KMS-11 (cell line): Measurements from ENCODE around the gene METTL22.

Experiments used
- H2AFZ ChIP-seq: fragments of 200-600 bp; sonication (generic); 2 replicates; pipeline ENCODE4 v1.6.1; 2016; ENCODE audit warnings: antibody characterized with exemption, mixed run types, low read depth
- H3K27ac ChIP-seq: fragments of 200-600 bp; sonication (generic); 2 replicates; pipeline ENCODE4 v1.6.1; 2016; ENCODE audit warnings: mild to moderate bottlenecking, mixed run types
- H3K27me3 ChIP-seq: fragments of 200-600 bp; sonication (generic); 2 replicates; pipeline ENCODE4 v1.6.1; 2017; ENCODE audit warnings: mild to moderate bottlenecking, low read depth, mixed run types, moderate library complexity; ENCODE audit not compliant: insufficient read depth
- H3K36me3 ChIP-seq: fragments of 200-600 bp; sonication (generic); 2 replicates; pipeline ENCODE4 v1.6.1; 2017; ENCODE audit warnings: mild to moderate bottlenecking, mixed run types; ENCODE audit not compliant: insufficient read depth
- H3K4me1 ChIP-seq: fragments of 200-600 bp; sonication (generic); 2 replicates; pipeline ENCODE4 v1.6.1; 2016; ENCODE audit warnings: mild to moderate bottlenecking, low read depth, mixed run types; ENCODE audit not compliant: poor library complexity, severe bottlenecking
- H3K4me2 ChIP-seq: fragments of 200-600 bp; sonication (generic); 2 replicates; pipeline ENCODE4 v1.7.0; 2016; ENCODE audit warnings: mild to moderate bottlenecking, mixed run types
- H3K4me3 ChIP-seq: fragments of 200-600 bp; sonication (generic); IDR thresholded peaks from 2 replicates; pipeline ENCODE4 v1.6.1; 2017; ENCODE audit warnings: low read depth, low read length, mixed read lengths; ENCODE audit not compliant: insufficient read depth
- H3K79me2 ChIP-seq: fragments of 200-600 bp; sonication (generic); 2 replicates; pipeline ENCODE4 v1.6.1; 2016; ENCODE audit warnings: low read depth, mixed run types; ENCODE audit not compliant: insufficient read depth
- H3K9ac ChIP-seq: fragments of 200-600 bp; sonication (generic); 2 replicates; pipeline ENCODE4 v1.6.1; 2016; ENCODE audit warnings: mild to moderate bottlenecking, mixed run types
- H4K20me1 ChIP-seq: fragments of 200-600 bp; sonication (generic); 2 replicates; pipeline ENCODE4 v1.6.1; 2016; ENCODE audit warnings: mild to moderate bottlenecking, mixed run types; ENCODE audit not compliant: insufficient read depth
- CTCF ChIP-seq: fragments of 200-600 bp; sonication (generic); conservative IDR thresholded peaks from 2 replicates; pipeline ENCODE4 v1.6.1; 2017; ENCODE audit warnings: low read depth, mild to moderate bottlenecking, antibody characterized with exemption, low read length, moderate library complexity, mixed read lengths

METTL22 gene

GRCh38 chr16:8642146-8642545, 20.6 kb downstream of the METTL22 start:
- Histone ChIP-seq H3K4me1 (no peaks in the 10 kb centered on the region), H3K4me2 (no peak overlapping the region), H3K36me3 (peaks cover 17% of the 10 kb centered on the region; the same call in 1 of the 2 replicates), H4K20me1 (no peaks in the 10 kb centered on the region), H3K4me3 (no peak overlapping the region), H3K27me3 (no peaks in the 10 kb centered on the region), H3K27ac (no peak overlapping the region), H3K79me2 (no peaks in the 10 kb centered on the region), H3K9ac (no peak overlapping the region), H2AFZ (no peak overlapping the region)
- no peak for TF ChIP-seq CTCF

GRCh38 chr16:8644211-8645140, 23.0 kb downstream of the METTL22 start:
- Histone ChIP-seq H3K36me3 (peaks cover 17% of the 10 kb centered on the region; the same call in 1 of the 2 replicates), H3K27me3 (no peaks in the 10 kb centered on the region), H3K9ac (no peak overlapping the region), H3K4me1 (no peaks in the 10 kb centered on the region), H2AFZ (no peak overlapping the region), H3K4me3 (no peak overlapping the region), H4K20me1 (no peaks in the 10 kb centered on the region), H3K4me2 (no peak overlapping the region), H3K79me2 (no peaks in the 10 kb centered on the region), H3K27ac (no peak overlapping the region)
- TF ChIP-seq CTCF = no peak

GRCh38 chr16:8645141-8645521, 23.6 kb downstream of the METTL22 start:
- Histone ChIP-seq H3K9ac (no peak overlapping the region), H3K27me3 (no peaks in the 10 kb centered on the region), H3K36me3 (peaks cover 17% of the 10 kb centered on the region; the same call in 1 of the 2 replicates), H3K79me2 (no peaks in the 10 kb centered on the region), H3K4me1 (no peaks in the 10 kb centered on the region), H3K4me2 (no peak overlapping the region), H4K20me1 (no peaks in the 10 kb centered on the region), H3K27ac (no peak overlapping the region), H3K4me3 (no peak overlapping the region), H2AFZ (no peak overlapping the region)
- no peak for TF ChIP-seq CTCF

- H3K27ac ChIP-seq = no peak overlapping the region
These were observed 24.3 kb downstream of the METTL22 start for GRCh38 chr16:8645831-8646230.

More at GRCh38 chr16:8645831-8646230, 24.3 kb downstream of the METTL22 start:
- no peaks in the 10 kb centered on the region for H3K4me1 ChIP-seq
- no peak for TF ChIP-seq CTCF
- H2AFZ ChIP-seq = no peak overlapping the region
- no peaks in the 10 kb centered on the region for H3K27me3 ChIP-seq
- H3K36me3 ChIP-seq = peaks cover 17% of the 10 kb centered on the region; the same call in 1 of the 2 replicates
- no peak overlapping the region for H3K4me2 ChIP-seq
- H3K9ac ChIP-seq = no peak overlapping the region
- H3K4me3 ChIP-seq = no peak overlapping the region
- H3K79me2 ChIP-seq = no peaks in the 10 kb centered on the region
- no peaks in the 10 kb centered on the region for H4K20me1 ChIP-seq
